GM12801 (cell line): ENCODE measurements around the gene PTK6.

Source experiments
- TF ChIP-seq, protein P1 (sequence below): IDR thresholded peaks from one replicate; pipeline ENCODE4 v1.5.1; 2011; ENCODE audit warnings: control low read depth; ENCODE audit not compliant: insufficient read length; ENCODE audit errors: extremely low read depth

Gene PTK6

DNA sequence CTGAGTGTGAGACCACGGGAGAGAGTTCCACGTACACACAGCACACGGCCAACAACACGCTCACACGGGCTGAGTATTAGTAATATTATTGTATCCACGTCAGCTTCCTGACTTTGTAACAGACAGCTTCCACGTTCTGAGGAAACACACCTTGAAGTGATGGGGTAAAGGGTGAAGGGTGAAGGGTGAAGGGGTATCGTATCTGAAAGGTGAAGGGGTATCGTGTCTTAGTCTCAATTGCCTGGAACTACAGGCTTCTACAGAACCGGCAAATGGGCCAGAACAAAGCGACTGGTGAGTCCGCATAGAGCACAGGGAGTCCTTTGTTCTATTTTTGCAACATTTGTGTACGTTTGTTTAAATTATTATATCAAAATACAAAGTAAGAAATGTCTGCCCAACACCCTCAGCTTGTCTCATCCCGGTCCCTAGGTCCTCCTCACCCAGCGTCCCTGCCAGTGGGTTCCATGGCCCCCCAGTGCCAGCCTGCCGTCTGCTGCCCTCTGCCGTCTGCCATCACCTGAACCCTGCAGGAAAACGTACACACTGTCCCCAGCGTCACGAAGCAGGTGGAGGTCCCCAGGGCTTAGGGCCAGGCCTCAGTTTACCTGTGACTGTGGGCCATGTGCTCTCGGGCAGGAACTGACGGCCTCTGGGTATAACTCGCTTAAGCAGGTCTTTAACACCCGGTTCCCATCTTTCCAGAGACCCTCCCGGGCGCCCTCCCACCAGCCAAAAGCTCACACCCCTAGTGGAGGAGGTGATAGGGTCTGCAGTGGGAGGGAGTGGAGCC is 41.2 kb upstream of the PTK6 start:
- TF ChIP-seq, protein P1, sequence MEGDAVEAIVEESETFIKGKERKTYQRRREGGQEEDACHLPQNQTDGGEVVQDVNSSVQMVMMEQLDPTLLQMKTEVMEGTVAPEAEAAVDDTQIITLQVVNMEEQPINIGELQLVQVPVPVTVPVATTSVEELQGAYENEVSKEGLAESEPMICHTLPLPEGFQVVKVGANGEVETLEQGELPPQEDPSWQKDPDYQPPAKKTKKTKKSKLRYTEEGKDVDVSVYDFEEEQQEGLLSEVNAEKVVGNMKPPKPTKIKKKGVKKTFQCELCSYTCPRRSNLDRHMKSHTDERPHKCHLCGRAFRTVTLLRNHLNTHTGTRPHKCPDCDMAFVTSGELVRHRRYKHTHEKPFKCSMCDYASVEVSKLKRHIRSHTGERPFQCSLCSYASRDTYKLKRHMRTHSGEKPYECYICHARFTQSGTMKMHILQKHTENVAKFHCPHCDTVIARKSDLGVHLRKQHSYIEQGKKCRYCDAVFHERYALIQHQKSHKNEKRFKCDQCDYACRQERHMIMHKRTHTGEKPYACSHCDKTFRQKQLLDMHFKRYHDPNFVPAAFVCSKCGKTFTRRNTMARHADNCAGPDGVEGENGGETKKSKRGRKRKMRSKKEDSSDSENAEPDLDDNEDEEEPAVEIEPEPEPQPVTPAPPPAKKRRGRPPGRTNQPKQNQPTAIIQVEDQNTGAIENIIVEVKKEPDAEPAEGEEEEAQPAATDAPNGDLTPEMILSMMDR, result no peak

DNA sequence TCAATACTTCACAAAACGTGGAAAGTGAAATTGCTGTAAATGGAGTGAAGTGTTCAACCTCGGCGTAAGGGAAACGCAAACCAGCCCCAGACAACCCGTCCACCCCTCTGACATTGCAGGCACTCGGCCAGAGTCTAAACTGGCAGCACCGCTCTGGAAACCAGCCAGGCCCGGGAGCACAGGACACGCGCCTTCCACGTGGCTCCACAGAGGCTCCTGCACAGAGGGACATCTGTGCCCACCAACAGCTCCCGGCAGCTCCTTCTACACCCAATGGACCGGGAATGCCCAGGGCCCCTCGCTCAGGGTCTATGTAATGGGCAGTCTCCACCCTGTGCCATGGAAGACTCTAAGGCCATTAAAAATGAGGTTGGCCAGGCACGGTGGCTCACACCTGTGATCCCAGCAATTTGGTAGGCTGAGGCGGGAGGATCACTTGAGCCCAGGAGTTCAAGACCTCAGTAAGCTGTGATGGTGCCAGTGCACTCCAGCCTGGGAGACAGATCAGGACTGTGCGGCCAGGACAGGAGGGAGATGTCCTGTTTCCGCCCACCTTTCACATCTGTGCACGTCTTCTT is 40.2 kb upstream of the PTK6 start:
- TF ChIP-seq, protein P1, result no peak

DNA sequence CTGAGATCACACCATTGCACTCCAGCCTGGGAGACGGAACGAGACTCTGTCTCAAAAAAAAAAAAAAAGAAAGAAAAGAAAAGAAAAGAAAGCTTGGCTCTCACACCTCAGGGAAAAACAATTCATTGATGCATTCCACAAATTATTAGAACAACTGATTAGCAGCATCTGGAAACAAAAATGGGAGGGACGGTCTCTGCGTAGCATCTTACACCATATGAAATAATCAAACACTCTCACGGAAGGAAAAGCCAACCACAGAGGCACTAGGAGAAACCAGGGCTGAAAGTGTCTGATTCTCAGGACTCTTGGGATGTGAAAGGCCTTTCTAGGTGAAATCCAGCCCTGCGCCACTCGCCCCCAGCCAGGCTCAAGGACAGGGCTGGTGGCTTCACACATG is 39.1 kb upstream of the PTK6 start:
- TF ChIP-seq, protein P1, result no peak

DNA sequence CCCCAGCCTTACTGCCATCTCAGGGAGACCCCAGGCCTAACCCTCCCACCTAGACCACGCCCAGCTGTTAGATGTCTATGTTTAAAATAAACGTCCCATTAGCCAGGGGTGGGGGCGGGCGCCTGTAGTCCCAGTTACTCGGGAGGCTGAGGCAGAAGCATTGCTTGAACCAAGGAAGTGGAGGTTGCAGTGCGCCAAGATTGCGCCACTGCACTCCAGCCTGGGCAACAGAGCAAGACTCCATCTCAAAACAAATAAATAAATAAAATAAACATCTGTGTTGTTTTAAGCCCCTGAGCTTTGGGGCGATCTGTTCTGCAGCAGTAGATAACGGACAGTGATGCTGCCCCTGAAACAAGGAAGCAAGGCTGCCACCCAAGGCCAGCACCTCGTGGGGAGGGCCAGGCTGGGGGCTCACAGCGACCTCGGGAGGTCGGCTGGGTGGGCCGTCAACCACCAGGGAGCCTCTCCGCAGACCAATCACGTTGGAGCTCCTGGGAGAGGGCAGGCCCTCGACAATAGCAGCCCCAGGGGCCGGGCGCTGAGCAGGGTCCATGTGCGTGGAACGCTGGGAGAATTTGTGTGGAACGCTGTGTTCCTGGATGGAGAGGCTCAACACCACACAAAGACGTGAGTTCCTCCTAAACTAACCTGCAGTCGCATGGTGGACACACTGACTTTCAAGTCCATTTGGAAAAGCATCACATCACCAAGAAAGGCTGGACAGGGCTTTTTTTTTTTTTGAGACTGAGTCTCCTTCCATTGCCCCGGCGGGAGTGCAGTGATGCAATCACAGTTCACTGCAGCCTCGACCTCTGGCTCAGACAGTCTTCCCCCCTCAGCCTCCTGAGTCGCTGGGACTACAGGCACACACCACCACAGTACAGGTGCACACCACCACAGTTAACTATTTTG is 37.9 kb upstream of the PTK6 start:
- TF ChIP-seq, protein P1, result no peak

DNA sequence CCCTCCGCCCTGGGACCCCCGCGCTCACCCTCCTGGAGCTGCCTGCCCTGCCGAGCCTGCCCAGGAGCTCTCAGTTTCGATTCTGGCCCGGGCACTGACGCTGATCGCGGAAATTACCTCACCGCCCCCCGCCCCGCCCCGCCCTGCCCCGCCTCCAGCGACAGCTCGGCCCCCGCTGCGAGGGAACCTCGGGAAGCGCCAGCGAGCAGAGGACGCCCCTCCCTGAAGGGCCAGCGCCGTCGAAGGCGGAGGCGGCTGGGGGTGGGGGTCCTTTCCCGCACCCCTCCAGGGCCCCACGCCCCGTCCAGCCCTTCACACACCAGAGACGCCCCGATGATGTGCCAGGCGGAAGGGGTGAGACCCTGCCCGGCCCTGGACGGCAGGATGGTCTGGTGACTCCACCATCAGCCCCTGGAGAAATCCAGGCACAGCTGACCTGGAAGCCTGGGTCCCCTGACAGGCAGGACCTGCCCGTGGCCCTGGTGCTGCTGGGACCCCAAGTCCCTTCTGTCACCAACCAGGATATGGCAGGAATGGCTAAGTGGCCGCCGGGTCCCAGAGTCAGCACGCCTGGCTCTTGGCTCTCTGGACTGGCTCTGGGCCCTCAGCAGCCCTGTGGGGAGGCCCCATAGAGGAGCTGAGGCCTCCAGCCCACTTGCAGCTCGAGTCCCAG is 37.1 kb upstream of the PTK6 start, which contains the start of gene HELZ2:
HELZ2 (minus strand) TSS at position 84 of the 673 bp plus-strand sequence. CDS start 1,854 bp downstream, outside the sequence.
- TF ChIP-seq, protein P1, result no peak

DNA sequence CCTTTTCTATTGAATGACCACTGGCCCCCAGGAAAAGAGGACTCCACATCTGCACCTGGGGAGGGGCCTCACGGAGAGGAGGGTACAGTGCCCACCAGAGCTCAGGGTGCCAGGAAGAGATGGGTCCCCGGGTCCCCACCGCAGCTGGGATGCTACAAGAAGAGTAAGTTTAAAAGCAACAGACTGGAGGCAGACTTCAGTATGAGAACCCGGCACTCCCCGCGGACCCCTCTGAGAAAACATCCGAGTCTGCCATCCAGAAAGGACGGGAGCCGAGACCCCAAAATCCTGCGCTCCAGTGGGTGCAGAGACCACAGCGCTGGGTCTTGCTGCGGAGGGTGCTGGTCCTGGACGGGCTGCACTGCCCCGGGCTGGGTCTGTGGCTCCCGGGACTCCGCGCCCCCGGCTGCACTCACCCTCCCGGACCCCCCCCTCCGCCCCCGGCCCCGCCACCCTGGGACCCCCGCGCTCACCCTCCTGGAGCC is 36.5 kb upstream of the PTK6 start:
- TF ChIP-seq, protein P1, result no peak
